GM12892 (cell line): ENCODE measurements around the gene SF3B1.
"Not testable (repeated sequence)": the region's sequence is repeated elsewhere in the genome, so short reads cannot be mapped to it uniquely, and the experiment has no call there.

ENCODE experiments used
- DNase-seq: peaks from one replicate; pipeline ENCODE4 v3.0.0; 2011; ENCODE audit not compliant: insufficient read length
- FAIRE-seq: peaks from 2 replicates; lab custom pipeline; 2011; peaks lifted over from hg19 to GRCh38; lab: Jason Lieb, UNC
- POLR2A ChIP-seq: IDR thresholded peaks from 2 replicates; pipeline ENCODE4 v1.6.1; 2011; ENCODE audit warnings: low read depth, low read length, control low read depth
- POLR2AphosphoS5 ChIP-seq: IDR thresholded peaks from 2 replicates; pipeline ENCODE4 v1.6.1; 2011; ENCODE audit warnings: low read depth, low read length, control low read depth
- TAF1 ChIP-seq: IDR thresholded peaks from 2 replicates; pipeline ENCODE4 v1.6.1; 2011; ENCODE audit warnings: low read depth, mild to moderate bottlenecking, control low read depth, low read length, borderline replicate concordance

The SF3B1 gene

DNA sequence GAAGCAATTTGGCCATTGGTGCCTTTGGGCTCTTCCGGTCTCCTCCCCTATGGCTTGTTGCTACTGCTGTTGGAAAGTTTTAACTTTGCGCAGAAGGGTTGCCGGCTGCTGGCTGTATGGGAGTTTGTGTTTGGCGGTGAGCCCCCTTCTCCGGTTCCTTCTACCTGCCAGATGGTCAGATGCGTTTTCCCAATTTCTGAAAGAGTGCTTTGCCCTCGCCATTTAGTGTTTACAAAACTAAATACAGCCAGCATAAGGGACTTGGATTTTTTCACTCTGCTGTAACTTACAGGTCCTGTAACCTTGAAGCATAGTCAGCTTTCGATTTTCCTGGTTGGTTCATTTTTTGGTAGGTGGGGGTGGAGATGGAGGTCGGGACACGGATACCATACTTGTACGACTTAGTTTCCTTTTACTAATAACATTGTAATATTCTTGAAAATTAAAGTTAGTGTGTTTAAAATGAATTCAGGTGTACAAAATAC lies 19.1 kb upstream of the SF3B1 start:
- FAIRE-seq (no peak), DNase-seq (peak; percentile 37)
- TF ChIP-seq POLR2A (no peak; the same call in 1 of the 2 replicates), TAF1 (peak; percentile 40; the same call in 1 of the 2 replicates), POLR2AphosphoS5 (no peak; the same call in 1 of the 2 replicates)

DNA sequence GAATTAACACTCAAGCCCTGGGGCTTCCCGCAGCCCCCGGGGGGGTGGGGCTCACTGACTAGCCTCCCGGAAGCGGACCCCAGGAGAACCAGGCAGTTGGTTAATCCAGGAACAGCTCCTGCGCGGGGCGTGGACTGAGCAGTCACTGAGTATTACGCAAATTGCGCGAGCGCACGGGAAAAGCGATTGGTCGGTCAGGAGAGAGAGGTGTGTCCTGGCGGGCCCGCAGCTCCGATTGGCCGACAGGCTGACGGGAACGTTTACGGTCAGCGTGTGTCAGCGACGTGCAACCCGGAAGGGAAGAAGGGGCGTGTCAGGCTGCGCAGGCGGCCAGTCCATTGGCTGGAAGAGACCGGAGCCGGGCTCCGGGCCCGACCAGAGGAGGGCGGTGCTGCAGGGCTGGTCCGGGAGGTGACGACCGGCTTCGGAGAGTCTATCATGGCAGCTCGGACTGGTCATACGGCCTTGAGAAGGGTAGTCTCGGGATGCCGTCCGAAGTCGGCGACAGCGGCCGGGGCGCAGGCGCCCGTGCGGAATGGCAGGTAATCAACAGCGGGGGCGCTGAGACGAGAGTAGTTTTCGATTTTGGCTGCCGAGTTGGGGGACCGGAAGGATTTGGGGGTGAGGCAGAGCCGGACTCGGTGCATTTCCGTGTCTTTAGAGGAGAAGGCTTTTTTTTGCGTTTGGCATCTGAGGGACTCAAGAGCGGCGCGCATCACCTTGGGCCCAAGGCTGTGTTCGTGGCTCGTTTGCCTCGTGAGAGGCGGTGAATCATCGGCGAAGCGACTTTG lies 18.5 kb upstream of the SF3B1 start, which contains the start of gene COQ10B:
Gene COQ10B, plus strand, starts transcription at position 430 of the 791 bp plus-strand sequence. Its CDS starts 9 bp downstream, at position 439.
- TF ChIP-seq TAF1 (peak; percentile 75; the same call in 1 of the 2 replicates), POLR2A (peak; percentile 86), POLR2AphosphoS5 (peak; percentile 89)
- peak; percentile 91 for DNase-seq

DNA sequence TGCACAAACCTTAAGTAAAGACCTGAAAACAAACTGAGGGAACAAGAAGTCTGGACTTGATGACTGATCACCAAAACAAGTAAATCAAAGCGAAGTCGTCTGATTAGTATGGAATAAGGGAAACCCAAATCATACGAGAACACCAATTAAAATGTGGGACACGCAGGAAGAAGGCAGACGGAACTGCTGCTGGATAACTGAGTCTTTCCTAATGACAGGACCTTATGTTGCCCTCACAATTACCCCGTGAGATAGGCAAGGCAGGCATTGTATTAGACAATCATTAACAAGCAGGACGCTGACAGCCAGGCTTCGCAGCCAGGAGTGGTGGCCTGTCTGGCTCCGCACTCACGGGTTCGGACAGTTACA lies 17.9 kb upstream of the SF3B1 start:
- no peak for DNase-seq
- FAIRE-seq: no peak
- TF ChIP-seq TAF1 (no peak; the same call in 1 of the 2 replicates), POLR2A (no peak), POLR2AphosphoS5 (no peak)

More for the DNA sequence above, 18.5 kb upstream of the SF3B1 start, which contains the start of gene COQ10B:
- FAIRE-seq: peak; percentile 99

DNA sequence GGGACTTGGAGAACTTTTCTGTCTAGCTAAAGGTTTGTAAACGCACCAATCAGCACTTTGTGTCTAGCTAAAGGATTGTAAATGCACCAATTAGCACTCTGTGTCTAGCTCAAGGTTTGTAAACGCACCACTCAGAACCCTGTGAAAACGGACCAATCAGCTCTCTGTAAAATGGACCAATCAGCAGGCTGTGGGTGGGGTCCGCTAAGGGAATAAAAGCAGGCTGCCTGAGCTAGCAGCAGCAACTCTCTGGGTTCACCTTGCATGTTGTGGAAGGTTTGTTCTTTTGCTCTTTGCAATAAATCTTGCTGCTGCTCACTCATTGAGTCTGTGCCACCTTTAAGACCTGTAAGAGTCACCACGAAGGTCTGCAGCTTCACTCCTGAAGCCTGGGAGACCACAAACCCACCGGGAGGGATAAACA lies 16.1 kb upstream of the SF3B1 start:
- DNase-seq, FAIRE-seq: not testable (repeated sequence)

DNA sequence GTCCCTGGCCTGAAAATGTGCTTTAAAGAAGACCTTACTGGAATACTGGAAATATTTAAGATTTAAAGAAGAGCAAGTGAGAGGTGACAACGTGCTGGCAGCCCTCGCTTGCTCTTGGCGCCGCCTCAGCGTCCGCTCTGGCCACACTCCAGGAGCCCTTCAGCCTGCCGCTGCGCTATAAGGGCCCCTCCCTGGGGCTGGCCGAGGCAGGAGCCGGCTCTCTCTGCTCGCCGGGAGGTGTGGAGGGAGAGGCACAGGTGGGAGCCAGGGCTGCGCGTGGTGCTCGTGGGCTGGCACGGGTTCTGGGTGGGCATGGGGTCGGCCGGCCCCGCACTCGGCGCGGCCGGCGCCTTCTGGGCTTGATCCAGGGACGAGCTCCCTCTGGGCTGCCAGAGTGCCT lies 15.6 kb upstream of the SF3B1 start:
- TF ChIP-seq POLR2AphosphoS5: no peak
- TF ChIP-seq TAF1: no peak
- no peak for TF ChIP-seq POLR2A
- DNase-seq (no peak), FAIRE-seq (no peak)

DNA sequence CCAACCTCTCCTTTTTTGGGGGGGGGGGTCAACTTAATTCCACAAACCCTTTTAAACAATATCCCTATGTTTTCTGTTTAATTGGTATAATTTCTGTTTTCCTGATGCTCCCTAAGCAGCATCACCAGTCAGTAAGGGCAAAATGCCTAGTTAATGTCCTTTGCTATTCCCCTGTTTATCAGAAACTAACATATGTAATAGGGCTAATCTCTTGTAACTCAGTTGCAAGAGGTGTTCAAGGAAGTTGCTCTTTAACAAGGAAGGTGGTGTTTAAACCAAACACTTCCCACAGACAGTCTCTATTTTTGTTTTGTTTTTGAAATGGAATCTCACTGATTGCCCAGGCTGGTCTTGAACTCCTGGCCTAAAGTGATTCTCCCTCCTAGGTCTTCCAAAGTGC lies 12.0 kb upstream of the SF3B1 start:
- TF ChIP-seq POLR2A: no peak
- FAIRE-seq (no peak), DNase-seq (no peak)

DNA sequence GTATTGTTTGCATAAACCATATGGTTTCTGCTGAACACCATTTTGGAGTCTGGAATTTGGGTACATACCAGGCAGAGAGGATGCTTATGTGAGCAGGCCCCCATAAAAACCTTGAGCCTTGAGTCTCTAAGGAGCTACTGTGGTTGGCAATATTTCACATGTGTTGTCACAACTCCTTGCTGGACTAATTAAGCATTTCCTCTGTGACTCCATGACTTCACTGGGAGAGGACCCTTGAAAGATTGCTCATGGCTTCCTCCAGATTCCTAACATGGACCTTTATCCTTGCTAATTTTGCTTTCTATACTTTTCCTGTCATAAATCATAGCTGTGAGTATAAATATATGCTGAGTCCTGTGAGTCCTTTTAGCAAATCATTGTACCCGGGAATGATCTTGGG lies 10.9 kb upstream of the SF3B1 start:
- no peak for FAIRE-seq
- TF ChIP-seq POLR2AphosphoS5 (no peak), POLR2A (no peak), TAF1 (no peak)
- DNase-seq: no peak

DNA sequence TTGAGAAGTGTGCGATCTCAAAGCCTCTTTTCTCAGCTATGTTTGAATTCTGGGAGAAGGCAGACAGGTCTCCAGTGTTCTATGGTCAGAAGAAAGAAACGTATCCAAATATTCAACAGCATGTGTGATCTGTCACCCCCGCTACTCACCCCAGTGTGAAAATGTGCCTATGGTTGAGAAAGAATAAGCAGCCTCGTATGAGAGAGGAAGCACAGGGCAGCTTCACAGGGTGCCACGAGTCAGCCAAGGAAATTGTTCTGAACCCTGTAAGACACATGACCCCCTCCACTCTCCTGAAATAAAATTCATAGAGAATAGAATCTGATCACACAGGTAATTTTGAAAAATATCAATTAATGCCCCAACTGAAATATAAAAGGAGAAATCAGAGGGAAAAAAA lies 8.0 kb upstream of the SF3B1 start:
- TF ChIP-seq POLR2A (no peak), POLR2AphosphoS5 (no peak), TAF1 (no peak)
- FAIRE-seq (no peak), DNase-seq (no peak)

DNA sequence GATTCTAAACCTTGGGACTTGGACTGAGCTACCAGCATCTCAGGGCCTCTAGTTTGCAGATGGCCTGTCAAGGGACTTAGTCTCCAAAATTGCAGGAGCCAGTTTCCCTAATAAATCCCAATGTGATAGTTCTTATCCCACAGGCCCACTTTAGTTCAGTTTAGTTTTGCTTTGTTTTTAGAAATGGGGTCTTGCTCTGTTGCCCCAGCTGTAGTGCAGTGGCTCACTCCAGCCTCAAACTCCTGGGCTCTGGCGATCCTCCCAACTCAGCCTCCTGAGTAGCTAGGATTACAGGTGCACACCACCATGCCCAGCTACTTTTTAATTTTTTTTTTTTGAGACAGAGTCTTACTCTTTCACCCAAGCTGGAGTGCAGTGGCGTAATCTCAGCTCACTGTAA lies 2.6 kb upstream of the SF3B1 start:
- FAIRE-seq (no peak), DNase-seq (no peak)
- TF ChIP-seq POLR2AphosphoS5: no peak
- TF ChIP-seq POLR2A: no peak

DNA sequence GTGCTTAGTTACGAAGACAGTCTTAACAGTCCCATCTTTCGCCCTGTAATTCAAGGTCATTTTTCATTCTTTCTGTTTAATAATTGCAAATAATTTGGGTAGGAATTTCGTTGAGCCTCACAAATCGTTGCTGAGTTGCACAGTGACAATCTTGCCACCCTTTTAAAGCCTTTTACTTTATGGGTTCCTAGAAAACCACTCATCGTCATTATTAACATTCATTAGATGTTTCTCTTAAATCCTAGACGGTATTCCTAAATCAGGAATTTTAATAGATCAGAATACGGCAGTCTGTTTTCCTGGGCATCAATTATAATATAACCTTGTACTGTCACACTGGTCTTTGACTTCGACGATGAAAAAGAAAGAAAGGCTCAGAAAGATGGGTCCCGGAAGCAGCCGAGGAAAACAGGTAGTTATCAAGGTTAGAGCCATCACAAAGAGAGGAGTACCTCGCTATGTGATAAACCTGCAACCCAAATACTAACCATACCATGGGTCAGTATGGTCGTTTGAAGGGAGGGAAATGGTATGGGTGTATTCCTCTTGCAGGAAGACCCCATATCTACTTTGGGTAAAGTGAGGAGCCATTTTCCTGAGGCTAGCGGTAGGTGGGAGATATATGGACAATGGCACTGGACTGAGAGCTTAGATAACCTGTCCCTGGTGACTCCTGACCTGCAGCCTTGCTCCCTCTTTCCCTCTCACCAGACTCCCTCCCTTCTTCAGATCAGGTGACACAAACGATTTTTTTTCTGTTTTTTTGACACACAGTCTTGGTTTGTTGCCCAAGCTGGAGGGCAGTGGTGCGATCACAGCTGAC lies 981 bp upstream of the SF3B1 start:
- DNase-seq: no peak
- FAIRE-seq: peak; percentile 63
- TF ChIP-seq TAF1 (no peak), POLR2A (no peak), POLR2AphosphoS5 (no peak; the same call in 1 of the 2 replicates)

DNA sequence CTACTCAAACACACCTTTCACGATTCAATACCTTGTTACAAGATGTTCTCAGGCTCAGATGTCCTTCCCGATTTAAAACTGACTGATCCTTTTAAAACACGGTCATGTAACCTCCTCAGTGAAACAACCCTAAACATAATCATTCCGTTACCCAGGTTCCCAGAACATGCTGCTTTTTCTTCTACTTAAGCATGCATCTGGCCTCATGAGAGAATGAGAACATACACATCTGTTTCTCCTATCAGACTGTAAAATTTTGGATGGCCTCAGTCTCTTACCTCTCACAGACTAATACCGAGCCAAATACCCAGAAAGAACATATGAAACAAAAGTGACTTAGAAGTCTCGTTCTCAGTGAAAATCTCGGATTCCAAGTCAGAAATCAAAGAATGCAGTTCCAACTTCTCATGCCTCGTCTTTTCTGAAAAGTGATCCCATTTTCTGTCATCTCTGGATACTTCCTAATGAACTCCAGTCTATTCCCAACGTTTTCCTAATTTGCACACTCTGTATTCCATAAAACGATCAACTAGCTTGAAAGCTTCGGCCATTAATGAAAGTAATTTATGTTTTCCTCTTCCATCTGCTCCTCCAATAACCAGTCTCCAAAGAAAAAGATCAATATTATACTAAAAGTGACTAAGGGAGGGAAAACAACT lies 919 bp downstream of the SF3B1 start:
- TF ChIP-seq TAF1 (no peak), POLR2AphosphoS5 (no peak), POLR2A (no peak)
- FAIRE-seq (peak; percentile 42), DNase-seq (no peak)

DNA sequence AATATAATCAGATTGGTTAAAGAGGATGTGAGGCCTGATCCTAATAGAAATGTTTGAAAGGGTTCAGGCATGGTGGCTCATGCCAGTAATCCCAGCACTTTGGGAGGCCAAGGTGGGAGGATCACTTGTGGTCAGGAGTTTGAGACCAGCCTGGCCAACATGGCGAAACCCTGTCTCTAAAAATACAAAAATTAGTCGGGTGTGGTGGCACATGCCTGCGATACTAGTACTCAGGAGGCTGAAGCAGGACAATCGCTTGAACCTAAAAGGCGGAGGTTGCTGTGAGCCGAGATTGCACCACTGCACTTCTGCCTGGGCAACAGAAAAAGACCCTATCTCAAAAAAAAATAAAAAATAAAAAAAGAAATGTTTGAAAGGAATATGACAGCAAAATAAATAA lies 2.3 kb downstream of the SF3B1 start:
- not testable (repeated sequence) for FAIRE-seq, DNase-seq
